ENCODE measurements around the gene PPAN.

Gene PPAN

GRCh38 chr19:10112895-10113591, 6.9 kb downstream of the PPAN start:
- DNase-seq (ENCODE audit: low read depth in 2 of 3, low spot score in 1 of 3), result peak; percentile 62 to 70 (median 68)

GRCh38 chr19:10113592-10113963, 7.4 kb downstream of the PPAN start:
- no peak for DNase-seq (ENCODE audit: low read depth in 2 of 3, low spot score in 1 of 3)

GRCh38 chr19:10113964-10114650, 7.9 kb downstream of the PPAN start:
- DNase-seq (ENCODE audit: low read depth in 2 of 3, low spot score in 1 of 3), result no peak

GRCh38 chr19:10114651-10115391, 8.7 kb downstream of the PPAN start:
- no peak for DNase-seq (ENCODE audit: low read depth in 2 of 3, low spot score in 1 of 3)

- no peak for DNase-seq (ENCODE audit: low read depth in 2 of 3, low spot score in 1 of 3)
These were observed 9.4 kb downstream of the PPAN start for GRCh38 chr19:10115392-10116084.

GRCh38 chr19:10116085-10116865, 10.1 kb downstream of the PPAN start:
- DNase-seq (ENCODE audit: low read depth in 2 of 3, low spot score in 1 of 3), result no peak

GRCh38 chr19:10116866-10117616, 10.9 kb downstream of the PPAN start:
- no peak for DNase-seq (ENCODE audit: low read depth in 2 of 3, low spot score in 1 of 3)

GRCh38 chr19:10118960-10119359, 12.8 kb downstream of the PPAN start:
- DNase-seq (ENCODE audit: low read depth in 2 of 3, low spot score in 1 of 3), result no peak

- DNase-seq (ENCODE audit: low read depth in 2 of 3, low spot score in 1 of 3), result no peak
These were observed 14.5 kb downstream of the PPAN start for GRCh38 chr19:10120538-10121189.

- no peak for DNase-seq (ENCODE audit: low read depth in 2 of 3, low spot score in 1 of 3)
These were observed 15.9 kb downstream of the PPAN start for GRCh38 chr19:10122045-10122444.

GRCh38 chr19:10124429-10124828, 18.3 kb downstream of the PPAN start:
- no peak for DNase-seq (ENCODE audit: low read depth in 2 of 3, low spot score in 1 of 3)

- DNase-seq (ENCODE audit: low read depth in 2 of 3, low spot score in 1 of 3), result no peak
These were observed 20.1 kb downstream of the PPAN start for GRCh38 chr19:10126213-10126639.

GRCh38 chr19:10132905-10133304, 26.7 kb downstream of the PPAN start:
- DNase-seq (ENCODE audit: low read depth in 2 of 3, low spot score in 1 of 3), result no peak

GRCh38 chr19:10133596-10133995, 27.4 kb downstream of the PPAN start:
- no peak for DNase-seq (ENCODE audit: low read depth in 2 of 3, low spot score in 1 of 3)

GRCh38 chr19:10134040-10134439, 27.9 kb downstream of the PPAN start:
- no peak for DNase-seq (ENCODE audit: low read depth in 2 of 3, low spot score in 1 of 3)

- no peak for DNase-seq (ENCODE audit: low read depth in 2 of 3, low spot score in 1 of 3)
These were observed 29.6 kb downstream of the PPAN start for GRCh38 chr19:10135551-10136334.

GRCh38 chr19:10136936-10137335, 30.8 kb downstream of the PPAN start:
- DNase-seq (ENCODE audit: low read depth in 2 of 3, low spot score in 1 of 3), result no peak

GRCh38 chr19:10137751-10138682, 31.9 kb downstream of the PPAN start:
- DNase-seq (ENCODE audit: low read depth in 2 of 3, low spot score in 1 of 3), result no peak
